HG02798 (cell line): ENCODE results near the gene KCNMB2.
"Not testable (repeated sequence)": the region's sequence is repeated elsewhere in the genome, so short reads cannot be mapped to it uniquely, and the experiment has no call there.

Experiments used
- ATAC-seq: cut with Tn5 transposase; IDR thresholded peaks from one replicate; pipeline ENCODE4 v1.9.1; 2021; ENCODE audit warnings: mild to moderate bottlenecking; ENCODE audit not compliant: unreplicated experiment, poor library complexity

The KCNMB2 gene

GRCh38 chr3:178743297-178743696 lies 207.1 kb downstream of the KCNMB2 start:
- ATAC-seq = no peak

GRCh38 chr3:178745861-178746655 lies 209.8 kb downstream of the KCNMB2 start:
- ATAC-seq = not testable (repeated sequence)

- ATAC-seq = no peak
Measured at GRCh38 chr3:178748874-178749273, 212.6 kb downstream of the KCNMB2 start.

- no peak for ATAC-seq
Measured at GRCh38 chr3:178749471-178749870, 213.2 kb downstream of the KCNMB2 start.

- ATAC-seq = no peak
Measured at GRCh38 chr3:178750639-178751300, 214.5 kb downstream of the KCNMB2 start.

GRCh38 chr3:178752843-178753242 lies 216.6 kb downstream of the KCNMB2 start:
- ATAC-seq = no peak

GRCh38 chr3:178754852-178755510 lies 218.7 kb downstream of the KCNMB2 start:
- peak; percentile 46 for ATAC-seq

GRCh38 chr3:178761024-178761423 lies 224.8 kb downstream of the KCNMB2 start:
- no peak for ATAC-seq

- no peak for ATAC-seq
Measured at GRCh38 chr3:178761461-178761860, 225.2 kb downstream of the KCNMB2 start.

- ATAC-seq = no peak
Measured at GRCh38 chr3:178762385-178762784, 226.1 kb downstream of the KCNMB2 start.

- ATAC-seq = no peak
Measured at GRCh38 chr3:178765472-178765871, 229.2 kb downstream of the KCNMB2 start.

- ATAC-seq = no peak
Measured at GRCh38 chr3:178767581-178767980, 231.3 kb downstream of the KCNMB2 start.

GRCh38 chr3:178768072-178768864 lies 232.0 kb downstream of the KCNMB2 start:
- ATAC-seq = peak; percentile 86

GRCh38 chr3:178771511-178771910 lies 235.3 kb downstream of the KCNMB2 start:
- no peak for ATAC-seq

- no peak for ATAC-seq
Measured at GRCh38 chr3:178772746-178773145, 236.5 kb downstream of the KCNMB2 start.

- ATAC-seq = no peak
Measured at GRCh38 chr3:178773358-178773757, 237.1 kb downstream of the KCNMB2 start.

GRCh38 chr3:178777718-178778411 lies 241.6 kb downstream of the KCNMB2 start:
- ATAC-seq = peak; percentile 74

- no peak for ATAC-seq
Measured at GRCh38 chr3:178778589-178778988, 242.4 kb downstream of the KCNMB2 start.

GRCh38 chr3:178785961-178786360 lies 249.7 kb downstream of the KCNMB2 start:
- ATAC-seq = no peak

- no peak for ATAC-seq
Measured at GRCh38 chr3:178787960-178788359, 251.7 kb downstream of the KCNMB2 start.
